NCI-H128 (cell line): ENCODE data around the gene IQSEC2.

Experiments used
- DNase-seq: peaks from one replicate; lab custom pipeline; 2025; ENCODE audit not compliant: unreplicated experiment; lab: John Stamatoyannopoulos, UW

Gene IQSEC2

GRCh38 chrX:53249408-53250042 is 31.9 kb downstream of the IQSEC2 start:
- no peak for DNase-seq

- no peak for DNase-seq
Observed at GRCh38 chrX:53247928-53248327, 33.5 kb downstream of the IQSEC2 start.

- DNase-seq: no peak
Observed at GRCh38 chrX:53246231-53246630, 35.2 kb downstream of the IQSEC2 start.

- no peak for DNase-seq
Observed at GRCh38 chrX:53244610-53245009, 36.8 kb downstream of the IQSEC2 start.

- DNase-seq: no peak
Observed at GRCh38 chrX:53242310-53242709, 39.1 kb downstream of the IQSEC2 start.

- DNase-seq: no peak
Observed at GRCh38 chrX:53241558-53241957, 39.8 kb downstream of the IQSEC2 start.

- DNase-seq: no peak
Observed at GRCh38 chrX:53239474-53239873, 41.9 kb downstream of the IQSEC2 start.

- no peak for DNase-seq
Observed at GRCh38 chrX:53237056-53237455, 44.3 kb downstream of the IQSEC2 start.

- DNase-seq: no peak
Observed at GRCh38 chrX:53236025-53236679, 45.2 kb downstream of the IQSEC2 start.

GRCh38 chrX:53235566-53235965 is 45.8 kb downstream of the IQSEC2 start:
- DNase-seq: no peak

GRCh38 chrX:53234484-53234883 is 46.9 kb downstream of the IQSEC2 start:
- no peak for DNase-seq

GRCh38 chrX:53233536-53233935 is 47.8 kb downstream of the IQSEC2 start:
- DNase-seq: no peak

- no peak for DNase-seq
Observed at GRCh38 chrX:53230116-53230515, 51.3 kb downstream of the IQSEC2 start.

GRCh38 chrX:53227224-53227765 is 54.1 kb downstream of the IQSEC2 start:
- no peak for DNase-seq

- peak; percentile 74 for DNase-seq
Observed at GRCh38 chrX:53224860-53225797, 56.3 kb downstream of the IQSEC2 start, which contains the start of gene KDM5C. Gene KDM5C, minus strand, starts transcription at chrX:53225207. Its CDS starts 318 bp downstream, at chrX:53224889.

GRCh38 chrX:53223955-53224859 is 57.2 kb downstream of the IQSEC2 start:
- no peak for DNase-seq

GRCh38 chrX:53223068-53223693 is 58.2 kb downstream of the IQSEC2 start:
- no peak for DNase-seq
